Measurements from ENCODE around the gene CMTM3.

Gene CMTM3

DNA sequence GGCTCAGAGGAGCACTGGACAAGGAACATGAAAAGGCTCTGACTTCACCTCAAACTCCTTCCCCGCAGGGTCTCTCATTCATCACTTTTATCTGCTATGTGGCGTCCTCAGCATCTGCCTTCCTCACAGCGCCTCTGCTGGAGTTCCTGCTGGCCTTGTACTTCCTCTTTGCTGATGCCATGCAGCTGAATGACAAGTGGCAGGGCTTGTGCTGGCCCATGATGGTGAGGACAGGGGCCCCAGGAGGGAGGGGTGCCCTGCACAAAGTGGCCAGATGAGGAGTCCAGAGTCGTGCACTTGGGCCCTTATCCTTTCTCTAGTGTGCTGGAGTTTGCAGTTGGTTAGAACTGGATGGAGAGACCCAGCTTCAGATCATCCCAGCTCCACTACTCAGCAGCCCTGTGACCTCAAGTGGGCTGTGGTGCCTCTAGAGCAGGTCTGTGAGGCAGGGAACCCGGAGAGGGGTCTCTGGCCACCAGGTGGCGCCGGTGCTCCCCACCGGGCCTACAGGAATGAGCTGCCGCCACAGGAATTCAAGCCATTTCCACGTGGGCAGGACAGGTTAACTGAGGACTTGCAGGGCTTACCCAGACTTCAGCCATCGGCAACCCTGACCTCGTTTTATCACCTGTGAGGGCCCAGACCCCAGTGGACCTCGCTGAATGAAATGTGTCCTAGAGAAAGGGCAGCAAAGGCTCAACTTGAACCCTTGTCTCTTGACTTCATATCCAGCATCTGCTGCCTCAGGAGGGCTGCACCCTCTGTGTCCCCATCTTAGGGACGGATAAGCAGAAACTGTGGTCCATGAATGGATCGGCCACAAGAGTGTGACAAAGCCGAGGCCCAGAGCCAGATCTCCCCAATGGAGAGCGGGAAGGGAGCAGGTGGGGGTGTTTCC lies 4.0 kb downstream of the CMTM3 start (continued):
- TF ChIP-seq, protein P1, sequence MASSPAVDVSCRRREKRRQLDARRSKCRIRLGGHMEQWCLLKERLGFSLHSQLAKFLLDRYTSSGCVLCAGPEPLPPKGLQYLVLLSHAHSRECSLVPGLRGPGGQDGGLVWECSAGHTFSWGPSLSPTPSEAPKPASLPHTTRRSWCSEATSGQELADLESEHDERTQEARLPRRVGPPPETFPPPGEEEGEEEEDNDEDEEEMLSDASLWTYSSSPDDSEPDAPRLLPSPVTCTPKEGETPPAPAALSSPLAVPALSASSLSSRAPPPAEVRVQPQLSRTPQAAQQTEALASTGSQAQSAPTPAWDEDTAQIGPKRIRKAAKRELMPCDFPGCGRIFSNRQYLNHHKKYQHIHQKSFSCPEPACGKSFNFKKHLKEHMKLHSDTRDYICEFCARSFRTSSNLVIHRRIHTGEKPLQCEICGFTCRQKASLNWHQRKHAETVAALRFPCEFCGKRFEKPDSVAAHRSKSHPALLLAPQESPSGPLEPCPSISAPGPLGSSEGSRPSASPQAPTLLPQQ (tag by site-specific recombination; IDR thresholded peaks at IDR 0.05), result peak; percentile 81; the same call in 1 of the 2 replicates
- TF ChIP-seq YY2 (tag by site-specific recombination; IDR thresholded peaks at IDR 0.05) (no peak), SP7 (tag by site-specific recombination; IDR thresholded peaks at IDR 0.05) (peak; percentile 41; the same call in 1 of the 2 replicates), KLF8 (tag by site-specific recombination; IDR thresholded peaks at IDR 0.05) (peak; percentile 46; the same call in 1 of the 2 replicates), ZNF366 (tag by site-specific recombination; conservative IDR thresholded peaks at IDR 0.05) (0 out of 2 replicates have a peak, but pooled peaks have one; percentile 29), ZNF121 (tag by site-specific recombination; IDR thresholded peaks at IDR 0.05) (no peak), HOXD13 (CRISPR knock-in tag; IDR thresholded peaks at IDR 0.05; ENCODE audit: borderline replicate concordance) (no peak), ZNF580 (tag by site-specific recombination; IDR thresholded peaks at IDR 0.05) (no peak), IKZF3 (tag by site-specific recombination; IDR thresholded peaks at IDR 0.05) (0 out of 2 replicates have a peak, but pooled peaks have one; percentile 42), ZNF311 (tag by site-specific recombination; IDR thresholded peaks at IDR 0.05; ENCODE audit: borderline replicate concordance) (no peak), ZNF335 (tag by site-specific recombination; conservative IDR thresholded peaks at IDR 0.05) (peak; percentile 74), ZNF184 (tag by site-specific recombination; IDR thresholded peaks at IDR 0.05) (no peak), ZBTB20 (tag by site-specific recombination; IDR thresholded peaks at IDR 0.05) (peak; percentile 59), ZNF248 (tag by site-specific recombination; IDR thresholded peaks at IDR 0.05) (no peak), ZNF660 (tag by site-specific recombination; IDR thresholded peaks at IDR 0.05) (peak; percentile 87; the same call in 1 of the 2 replicates), ZXDB (tag by site-specific recombination; IDR thresholded peaks at IDR 0.05) (peak; percentile 48; the same call in 1 of the 2 replicates), CTCF (tag by site-specific recombination; IDR thresholded peaks at IDR 0.05) (peak; percentile 93), KLF17 (tag by site-specific recombination; IDR thresholded peaks at IDR 0.05) (0 out of 2 replicates have a peak, but pooled peaks have one; percentile 26), FEZF1 (tag by site-specific recombination; IDR thresholded peaks at IDR 0.05) (peak; percentile 19; the same call in 1 of the 2 replicates), ZIC2 (tag by site-specific recombination; IDR thresholded peaks at IDR 0.05) (peak; percentile 89), ZFP37 (tag by site-specific recombination; IDR thresholded peaks at IDR 0.05) (no peak), ZNF629 (tag by site-specific recombination; IDR thresholded peaks at IDR 0.05) (peak; percentile 42; the same call in 1 of the 2 replicates)

- ChIA-PET POLR2A (interaction anchor here (1.1 to 1.7 kb wide), 2 partner anchors 9 to 259 kb away, joined by 3 to 4 read pairs; no protein-coding TSS in a partner anchor), CTCF (interaction anchor here (0.6 to 4.2 kb wide), 35 partner anchors 10 to 1762 kb away, joined by 3 to 28 read pairs (median 4); partner anchors contain the start of genes NAE1 and TK2)
- Histone ChIP-seq H3K4me1 (ENCODE audit: control insufficient read depth, insufficient read depth, low read length) (no peaks in the 10 kb centered on the region), H3K9me3 (ENCODE audit: control insufficient read depth, insufficient read depth, low read depth, low read length) (no peaks in the 10 kb centered on the region), H3K27ac (ENCODE audit: extremely low read depth, low read depth, low read length) (no peak overlapping the region), H3K36me3 (ENCODE audit: control insufficient read depth in 2 of 2, insufficient read depth in 1 of 2, low read length in 2 of 2) (peaks cover 5 to 54% of the 10 kb centered on the region in 2 experiments; a peak in 2 of 3 replicates), H3K4me3 (ENCODE audit: low read depth, low read length) (no peak overlapping the region)
- TF ChIP-seq ZNF654 (tag by site-specific recombination; IDR thresholded peaks at IDR 0.05; ENCODE audit: low read depth) (no peak), ZSCAN23 (tag by site-specific recombination; IDR thresholded peaks at IDR 0.05) (no peak), HOXD13 (CRISPR knock-in tag; IDR thresholded peaks at IDR 0.05; ENCODE audit: borderline replicate concordance) (no peak), OSR2 (tag by site-specific recombination; IDR thresholded peaks at IDR 0.05) (no peak), ZNF600 (tag by site-specific recombination; IDR thresholded peaks at IDR 0.05) (no peak), ZNF138 (tag by site-specific recombination; IDR thresholded peaks at IDR 0.05; ENCODE audit: borderline replicate concordance) (no peak), ZIC2 (tag by site-specific recombination; IDR thresholded peaks at IDR 0.05) (peak; percentile 34; the same call in 1 of the 2 replicates), ZNF184 (tag by site-specific recombination; IDR thresholded peaks at IDR 0.05) (no peak)
These were observed 4.6 kb downstream of the CMTM3 start for GRCh38 chr16:66609139-66609510.

Measured in HEK293 (cell line).